Measurements from ENCODE around the gene DAPP1.

The DAPP1 gene

GRCh38 chr4:99800332-99801004 is 16.2 kb upstream of the DAPP1 start:
- Histone ChIP-seq H3K27me3 (peaks cover 36% of the 10 kb centered on the region), H3K4me1 (ENCODE audit: control insufficient read depth in 1 of 2, insufficient read depth in 1 of 2, low read depth in 1 of 2, low read length in 1 of 2) (no peaks in the 10 kb centered on the region), H3K27ac (no peak overlapping the region), H3K4me3 (ENCODE audit: low read depth in 1 of 2, low read length in 1 of 2) (no peak overlapping the region), H3K9me3 (no peaks in the 10 kb centered on the region), H3K36me3 (no peaks in the 10 kb centered on the region)
- no peak for TF ChIP-seq CTCF (IDR thresholded peaks at IDR 0.05)

GRCh38 chr4:99801005-99801699 is 15.5 kb upstream of the DAPP1 start:
- no peaks in the 10 kb centered on the region for H3K4me1 ChIP-seq (ENCODE audit: control insufficient read depth in 1 of 2, insufficient read depth in 1 of 2, low read depth in 1 of 2, low read length in 1 of 2)
- H3K36me3 ChIP-seq: no peaks in the 10 kb centered on the region
- no peaks in the 10 kb centered on the region for H3K9me3 ChIP-seq
- H3K27ac ChIP-seq: no peak overlapping the region
- TF ChIP-seq CTCF (IDR thresholded peaks at IDR 0.05): no peak
- peaks cover 36% of the 10 kb centered on the region for H3K27me3 ChIP-seq
- H3K4me3 ChIP-seq (ENCODE audit: low read depth in 1 of 2, low read length in 1 of 2): no peak overlapping the region

- no peak for TF ChIP-seq CTCF (IDR thresholded peaks at IDR 0.05)
- H3K36me3 ChIP-seq: no peaks in the 10 kb centered on the region
- H3K4me1 ChIP-seq (ENCODE audit: control insufficient read depth in 1 of 2, insufficient read depth in 1 of 2, low read depth in 1 of 2, low read length in 1 of 2): peaks cover 0 to 3% of the 10 kb centered on the region in 2 experiments
- no peak overlapping the region for H3K4me3 ChIP-seq (ENCODE audit: low read depth in 1 of 2, low read length in 1 of 2)
- no peaks in the 10 kb centered on the region for H3K9me3 ChIP-seq
- H3K27ac ChIP-seq: no peak overlapping the region
- H3K27me3 ChIP-seq: peaks cover 36% of the 10 kb centered on the region
These were observed 13.0 kb upstream of the DAPP1 start for GRCh38 chr4:99803566-99804101.

- no peaks in the 10 kb centered on the region for H3K36me3 ChIP-seq
- no peak for TF ChIP-seq CTCF (IDR thresholded peaks at IDR 0.05)
- no peak overlapping the region for H3K4me3 ChIP-seq (ENCODE audit: low read depth in 1 of 2, low read length in 1 of 2)
- peaks cover 31% of the 10 kb centered on the region for H3K27me3 ChIP-seq
- H3K4me1 ChIP-seq (ENCODE audit: control insufficient read depth in 1 of 2, insufficient read depth in 1 of 2, low read depth in 1 of 2, low read length in 1 of 2): peaks cover under 1 to 3% of the 10 kb centered on the region in 2 experiments
- H3K27ac ChIP-seq: no peak overlapping the region
- no peaks in the 10 kb centered on the region for H3K9me3 ChIP-seq
These were observed 10.1 kb upstream of the DAPP1 start for GRCh38 chr4:99806545-99806944.

GRCh38 chr4:99807666-99808065 is 9.0 kb upstream of the DAPP1 start:
- Histone ChIP-seq H3K36me3 (no peaks in the 10 kb centered on the region), H3K27ac (no peak overlapping the region), H3K4me3 (ENCODE audit: low read depth in 1 of 2, low read length in 1 of 2) (no peak overlapping the region), H3K9me3 (no peaks in the 10 kb centered on the region), H3K27me3 (peaks cover 21% of the 10 kb centered on the region), H3K4me1 (ENCODE audit: control insufficient read depth in 1 of 2, insufficient read depth in 1 of 2, low read depth in 1 of 2, low read length in 1 of 2) (peaks cover 10% of the 10 kb centered on the region in 2 experiments)
- TF ChIP-seq CTCF (IDR thresholded peaks at IDR 0.05): no peak
